GM12892 (cell line): ENCODE data around the gene CNOT2.

Experiments used
- POLR2A ChIP-seq: IDR thresholded peaks from 2 replicates; pipeline ENCODE4 v1.6.1; 2011; ENCODE audit warnings: low read depth, low read length, control low read depth
- POLR2AphosphoS5 ChIP-seq: IDR thresholded peaks from 2 replicates; pipeline ENCODE4 v1.6.1; 2011; ENCODE audit warnings: low read depth, low read length, control low read depth

DNA sequence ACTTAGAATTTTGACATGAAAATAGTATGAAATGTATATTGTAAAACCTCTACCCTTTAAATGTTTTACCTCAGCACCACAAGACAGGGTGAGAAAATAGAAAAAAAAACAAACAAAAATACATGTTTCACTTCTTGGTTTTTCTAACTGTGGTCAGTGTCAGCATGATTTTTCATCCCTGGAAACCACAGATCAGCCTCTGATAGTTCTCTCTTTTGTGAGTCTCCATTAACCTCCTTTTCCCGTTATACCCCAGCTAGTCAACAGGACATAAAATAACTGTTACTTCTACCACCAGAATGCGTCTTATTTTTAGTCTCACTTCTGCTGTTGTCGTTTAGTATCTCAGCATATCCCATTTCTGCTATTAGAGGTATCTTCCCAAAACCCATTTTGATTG, 74.5 kb downstream of the CNOT2 start:
- no peak for TF ChIP-seq POLR2A
- no peak for TF ChIP-seq POLR2AphosphoS5
